Measurements from ENCODE around the gene SLC22A23. TPM values are rescaled to one million over a fixed set of nuclear protein-coding genes. Genes with fewer than 3 reads are reported as not detected.

Gene SLC22A23
- polyA plus RNA-seq, 1 donor (not counting 4 experiments of a cell fraction or from before 2014, with no cell fraction given), result 4.3 TPM

DNA sequence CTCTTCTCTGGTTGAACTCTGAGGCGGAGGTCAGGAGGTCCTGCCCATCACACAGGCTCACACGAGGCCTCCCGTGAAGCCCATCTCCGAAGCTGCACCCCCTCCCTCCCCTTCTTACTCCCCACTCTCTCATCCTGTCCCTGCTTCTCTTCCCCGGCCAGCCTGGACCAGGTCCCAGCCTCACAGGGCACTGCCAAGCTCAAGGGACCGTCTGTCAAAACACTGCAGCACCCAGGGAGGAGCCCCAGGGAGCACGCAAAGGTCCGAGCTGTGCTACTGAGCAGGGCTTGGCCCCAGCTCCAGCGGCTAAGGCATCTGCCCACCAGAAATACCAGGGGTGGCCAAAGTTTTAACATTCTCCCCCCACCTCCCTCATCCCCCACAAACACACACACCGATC lies 128.1 kb downstream of the SLC22A23 start:
- Histone ChIP-seq H3K4me2 (ENCODE audit: control insufficient read depth, extremely low read depth, insufficient read depth, low read depth, low read length) (no peak overlapping the region), H3K27me3 (ENCODE audit: control insufficient read depth, extremely low read depth, insufficient read depth, low read length) (no peaks in the 10 kb centered on the region), H2AFZ (ENCODE audit: control insufficient read depth, low read length) (no peak overlapping the region), H3K79me2 (ENCODE audit: control insufficient read depth, insufficient read depth, low read length) (no peaks in the 10 kb centered on the region), H4K20me1 (ENCODE audit: control insufficient read depth, extremely low read depth, insufficient read depth, low read length) (no peaks in the 10 kb centered on the region), H3K9me3 (ENCODE audit: control insufficient read depth, low read depth, low read length) (no peaks in the 10 kb centered on the region), H3K36me3 (ENCODE audit: control insufficient read depth in 2 of 2, extremely low read depth in 1 of 2, insufficient read depth in 2 of 2, low read length in 2 of 2) (no peaks in the 10 kb centered on the region), H3K9me1 (ENCODE audit: control insufficient read depth, extremely low read depth, insufficient read depth, low read length) (no peaks in the 10 kb centered on the region), H3K4me1 (ENCODE audit: control insufficient read depth, extremely low read depth, insufficient read depth, low read length) (peaks cover 7% of the 10 kb centered on the region), H3K9ac (ENCODE audit: control insufficient read depth, extremely low read depth, insufficient read depth, low read length) (no peak overlapping the region), H3K4me3 (ENCODE audit: control insufficient read depth in 2 of 3, extremely low read depth in 1 of 3, insufficient read depth in 2 of 3, low read depth in 1 of 3, low read length in 3 of 3) (no peak overlapping the region), H3K27ac (ENCODE audit: control insufficient read depth, insufficient read depth, low read length) (no peak overlapping the region)
- FAIRE-seq, result no peak
- no peak for DNase-seq (ENCODE audit: low read depth, low spot score)
- TF ChIP-seq, protein P1, sequence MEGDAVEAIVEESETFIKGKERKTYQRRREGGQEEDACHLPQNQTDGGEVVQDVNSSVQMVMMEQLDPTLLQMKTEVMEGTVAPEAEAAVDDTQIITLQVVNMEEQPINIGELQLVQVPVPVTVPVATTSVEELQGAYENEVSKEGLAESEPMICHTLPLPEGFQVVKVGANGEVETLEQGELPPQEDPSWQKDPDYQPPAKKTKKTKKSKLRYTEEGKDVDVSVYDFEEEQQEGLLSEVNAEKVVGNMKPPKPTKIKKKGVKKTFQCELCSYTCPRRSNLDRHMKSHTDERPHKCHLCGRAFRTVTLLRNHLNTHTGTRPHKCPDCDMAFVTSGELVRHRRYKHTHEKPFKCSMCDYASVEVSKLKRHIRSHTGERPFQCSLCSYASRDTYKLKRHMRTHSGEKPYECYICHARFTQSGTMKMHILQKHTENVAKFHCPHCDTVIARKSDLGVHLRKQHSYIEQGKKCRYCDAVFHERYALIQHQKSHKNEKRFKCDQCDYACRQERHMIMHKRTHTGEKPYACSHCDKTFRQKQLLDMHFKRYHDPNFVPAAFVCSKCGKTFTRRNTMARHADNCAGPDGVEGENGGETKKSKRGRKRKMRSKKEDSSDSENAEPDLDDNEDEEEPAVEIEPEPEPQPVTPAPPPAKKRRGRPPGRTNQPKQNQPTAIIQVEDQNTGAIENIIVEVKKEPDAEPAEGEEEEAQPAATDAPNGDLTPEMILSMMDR (optimal IDR thresholded peaks at IDR 0.05 in 1 of 3, IDR thresholded peaks at IDR 0.05 in 1 of 3, conservative IDR thresholded peaks at IDR 0.05 in 1 of 3; ENCODE audit: extremely low read depth in 1 of 3, insufficient read depth in 2 of 3, low read length in 3 of 3), result no peak
- no peak for TF ChIP-seq EZH2 (IDR thresholded peaks at IDR 0.05; ENCODE audit: low read length)
- dilution Hi-C loops (cut with MboI; ENCODE audit: extremely low pct_ligation_motif_present, low sequenced_read_pairs), result no loop called here

DNA sequence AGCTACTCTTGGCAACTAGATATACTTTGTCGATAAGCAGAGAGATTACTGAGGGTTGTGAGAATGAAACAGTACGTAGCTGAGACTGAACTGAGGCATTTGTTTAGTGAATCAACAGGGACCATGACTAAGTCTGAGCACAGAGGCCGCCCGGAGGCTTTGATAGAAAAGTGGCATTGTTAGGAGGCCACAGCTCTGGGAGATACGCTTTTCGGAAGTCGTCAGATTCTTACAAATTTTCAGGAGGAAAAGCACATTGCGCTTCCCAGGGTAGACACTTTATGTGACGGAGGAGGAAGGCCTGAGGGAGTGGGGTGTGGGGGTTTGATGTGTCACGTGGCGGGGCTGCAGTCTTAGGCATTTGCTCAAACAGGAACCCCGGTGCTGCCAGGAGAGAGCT lies 128.7 kb downstream of the SLC22A23 start:
- no peak overlapping the region for H2AFZ ChIP-seq (ENCODE audit: control insufficient read depth, low read length)
- H3K9ac ChIP-seq (ENCODE audit: control insufficient read depth, extremely low read depth, insufficient read depth, low read length), result no peak overlapping the region
- no peaks in the 10 kb centered on the region for H3K79me2 ChIP-seq (ENCODE audit: control insufficient read depth, insufficient read depth, low read length)
- H3K4me1 ChIP-seq (ENCODE audit: control insufficient read depth, extremely low read depth, insufficient read depth, low read length), result peaks cover 7% of the 10 kb centered on the region
- H3K27me3 ChIP-seq (ENCODE audit: control insufficient read depth, extremely low read depth, insufficient read depth, low read length), result no peaks in the 10 kb centered on the region
- H4K20me1 ChIP-seq (ENCODE audit: control insufficient read depth, extremely low read depth, insufficient read depth, low read length), result no peaks in the 10 kb centered on the region
- H3K27ac ChIP-seq (ENCODE audit: control insufficient read depth, insufficient read depth, low read length), result no peak overlapping the region
- no peak overlapping the region for H3K4me2 ChIP-seq (ENCODE audit: control insufficient read depth, extremely low read depth, insufficient read depth, low read depth, low read length)
- H3K36me3 ChIP-seq (ENCODE audit: control insufficient read depth in 2 of 2, extremely low read depth in 1 of 2, insufficient read depth in 2 of 2, low read length in 2 of 2), result no peaks in the 10 kb centered on the region
- no peak overlapping the region for H3K4me3 ChIP-seq (ENCODE audit: control insufficient read depth in 2 of 3, extremely low read depth in 1 of 3, insufficient read depth in 2 of 3, low read depth in 1 of 3, low read length in 3 of 3)
- H3K9me3 ChIP-seq (ENCODE audit: control insufficient read depth, low read depth, low read length), result no peaks in the 10 kb centered on the region
- FAIRE-seq (no peak), DNase-seq (ENCODE audit: low read depth, low spot score) (no peak)
- dilution Hi-C loops (cut with MboI; ENCODE audit: extremely low pct_ligation_motif_present, low sequenced_read_pairs), result no loop called here
- no peaks in the 10 kb centered on the region for H3K9me1 ChIP-seq (ENCODE audit: control insufficient read depth, extremely low read depth, insufficient read depth, low read length)
- TF ChIP-seq, protein P1 (optimal IDR thresholded peaks at IDR 0.05 in 1 of 3, IDR thresholded peaks at IDR 0.05 in 1 of 3, conservative IDR thresholded peaks at IDR 0.05 in 1 of 3; ENCODE audit: extremely low read depth in 1 of 3, insufficient read depth in 2 of 3, low read length in 3 of 3), result no peak
- TF ChIP-seq EZH2 (IDR thresholded peaks at IDR 0.05; ENCODE audit: low read length), result no peak

All from keratinocyte (primary cell).